Endodermal cell (in vitro differentiated cells): ENCODE measurements around the gene FMNL2. TPM values are rescaled to one million over a fixed set of nuclear protein-coding genes. Genes with fewer than 3 reads are reported as not detected.

Source experiments
- DNase-seq: peaks from one replicate; pipeline ENCODE4 v3.0.0-alpha.2; 2017
- H3K27ac ChIP-seq: 2 replicates; pipeline ENCODE4 v1.5.1; 2013; ENCODE audit warnings: mild to moderate bottlenecking, low read depth, low read length, moderate library complexity
- H3K27me3 ChIP-seq: 2 replicates; pipeline ENCODE4 v1.6.1; 2013; ENCODE audit warnings: mild to moderate bottlenecking, low read length, moderate library complexity; ENCODE audit not compliant: insufficient read depth, control insufficient read depth, poor library complexity, severe bottlenecking
- H3K36me3 ChIP-seq: 2 replicates; pipeline ENCODE4 v1.7.0; 2013; ENCODE audit warnings: mild to moderate bottlenecking, low read length, moderate library complexity; ENCODE audit not compliant: control insufficient read depth, insufficient read depth
- H3K4me1 ChIP-seq: one replicate; pipeline ENCODE4 v1.7.0; 2013; ENCODE audit warnings: low read length; ENCODE audit not compliant: control insufficient read depth, insufficient read depth
- H3K4me3 ChIP-seq: 2 replicates; pipeline ENCODE4 v1.5.1; 2013; ENCODE audit warnings: mild to moderate bottlenecking, low read length, moderate library complexity
- H3K9ac ChIP-seq: 2 replicates; pipeline ENCODE4 v1.6.1; 2013; ENCODE audit warnings: mild to moderate bottlenecking, low read length, moderate library complexity; ENCODE audit not compliant: poor library complexity, severe bottlenecking; ENCODE audit errors: extremely low read depth
- H3K9me3 ChIP-seq: 2 replicates; pipeline ENCODE4 v1.6.1; 2013; ENCODE audit warnings: mild to moderate bottlenecking, low read length, moderate library complexity; ENCODE audit not compliant: control insufficient read depth
- H3K27ac Mint-ChIP-seq: 2 replicates; pipeline ENCODE4 v1.8.0; 2020; ENCODE audit warnings: mixed read lengths
- H3K27me3 Mint-ChIP-seq: 2 replicates; pipeline ENCODE4 v1.8.0; 2021; ENCODE audit warnings: mild to moderate bottlenecking, mixed read lengths; ENCODE audit not compliant: insufficient read depth
- H3K36me3 Mint-ChIP-seq: 2 replicates; pipeline ENCODE4 v1.8.0; 2020; ENCODE audit warnings: low read depth, mixed read lengths
- H3K4me1 Mint-ChIP-seq: 2 replicates; pipeline ENCODE4 v1.8.0; 2020; ENCODE audit warnings: mixed read lengths
- H3K4me3 Mint-ChIP-seq: 2 replicates; pipeline ENCODE4 v1.8.0; 2020; ENCODE audit warnings: mild to moderate bottlenecking, moderate library complexity, mixed read lengths
- H3K9me3 Mint-ChIP-seq: 2 replicates; pipeline ENCODE4 v1.8.0; 2020; ENCODE audit warnings: mild to moderate bottlenecking, mixed read lengths
- WGBS, 2 experiments: methylation state at CpG; one replicate each; pipeline versions ENCODE4 v1.1.5 to v1.1.7; 2013; ENCODE audit warnings: missing lambda C conversion rate in 2 of 2, mixed read lengths in 1 of 2; ENCODE audit not compliant: insufficient coverage in 1 of 2, insufficient read length in 1 of 2; 5-methylcytosine and 5-hydroxymethylcytosine counted together
- total RNA-seq, 2 donors: library from RNA; stranded (reverse); fragmentation: NEBNext Ultra II Directional in 1 of 2; extraction: Animal tissue kit (Norgen Biotek cat#: 25700) in 1 of 2; gene quantifications; 2 replicates in 1 of 2; 3 replicates in 1 of 2; pipeline ENCODE4 v1.2.1, GENCODE V29; 2021
- TF ChIP-seq, protein P1 (sequence below): fragments of 200-600 bp; sonication (generic); conservative IDR thresholded peaks from 2 replicates; pipeline ENCODE4 v1.5.0; 2021; ENCODE audit warnings: antibody characterized with exemption, mild to moderate bottlenecking

Gene FMNL2
- total RNA-seq, 2 donors from 2014 or later = 49.4 to 51.8 TPM

DNA sequence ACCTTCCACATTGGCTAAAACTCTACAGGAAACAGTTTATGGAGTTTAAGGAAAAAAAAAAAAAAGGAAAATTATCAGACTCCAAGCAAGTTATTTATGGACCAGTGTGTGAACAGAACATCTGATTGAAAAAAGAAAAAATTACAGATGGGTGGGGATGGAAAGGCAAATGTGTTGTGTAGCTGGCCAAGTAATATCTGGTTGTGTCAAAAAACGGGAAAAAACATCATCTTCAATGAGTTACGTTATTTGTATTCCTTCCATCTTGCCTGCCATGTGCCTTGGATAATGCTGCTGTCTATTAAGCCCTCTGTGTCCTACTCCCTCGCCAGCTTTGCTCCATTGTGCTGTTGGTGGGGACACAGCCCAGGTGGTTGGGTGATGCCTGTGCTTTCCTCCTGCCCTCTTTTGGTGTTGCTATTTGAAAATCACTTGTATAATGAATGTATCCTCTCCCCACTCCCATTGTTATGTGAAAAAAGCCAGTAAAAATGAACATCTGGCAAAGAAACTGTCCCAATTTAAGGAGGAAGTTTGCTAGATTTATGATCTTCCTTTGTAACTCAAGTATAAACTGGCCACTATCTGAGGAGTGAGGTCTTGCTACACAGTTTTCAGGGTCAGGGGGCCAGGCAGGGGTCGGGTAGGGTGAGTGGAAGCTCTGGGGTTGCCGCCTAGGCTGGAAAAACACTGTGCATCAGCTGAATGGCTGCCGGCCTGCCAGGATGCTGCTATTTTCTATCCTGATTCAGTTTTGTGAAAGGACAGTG lies 155.9 kb downstream of the FMNL2 start:
- Histone ChIP-seq H3K27me3 (no peaks in the 10 kb centered on the region), H3K27ac (peak overlapping the region; percentile 65), H3K4me3 (no peak overlapping the region), H3K9me3 (peaks cover 3% of the 10 kb centered on the region), H3K36me3 (no peaks in the 10 kb centered on the region), H3K4me1 (peaks cover 6% of the 10 kb centered on the region), H3K9ac (no peak overlapping the region)
- Mint-ChIP-seq H3K4me1 (peaks cover 46% of the 10 kb centered on the region), H3K27me3 (no peaks in the 10 kb centered on the region), H3K36me3 (no peaks in the 10 kb centered on the region), H3K9me3 (peaks cover 2% of the 10 kb centered on the region), H3K27ac (no peak overlapping the region), H3K4me3 (no peak overlapping the region)
- no peak for DNase-seq
- TF ChIP-seq, protein P1, sequence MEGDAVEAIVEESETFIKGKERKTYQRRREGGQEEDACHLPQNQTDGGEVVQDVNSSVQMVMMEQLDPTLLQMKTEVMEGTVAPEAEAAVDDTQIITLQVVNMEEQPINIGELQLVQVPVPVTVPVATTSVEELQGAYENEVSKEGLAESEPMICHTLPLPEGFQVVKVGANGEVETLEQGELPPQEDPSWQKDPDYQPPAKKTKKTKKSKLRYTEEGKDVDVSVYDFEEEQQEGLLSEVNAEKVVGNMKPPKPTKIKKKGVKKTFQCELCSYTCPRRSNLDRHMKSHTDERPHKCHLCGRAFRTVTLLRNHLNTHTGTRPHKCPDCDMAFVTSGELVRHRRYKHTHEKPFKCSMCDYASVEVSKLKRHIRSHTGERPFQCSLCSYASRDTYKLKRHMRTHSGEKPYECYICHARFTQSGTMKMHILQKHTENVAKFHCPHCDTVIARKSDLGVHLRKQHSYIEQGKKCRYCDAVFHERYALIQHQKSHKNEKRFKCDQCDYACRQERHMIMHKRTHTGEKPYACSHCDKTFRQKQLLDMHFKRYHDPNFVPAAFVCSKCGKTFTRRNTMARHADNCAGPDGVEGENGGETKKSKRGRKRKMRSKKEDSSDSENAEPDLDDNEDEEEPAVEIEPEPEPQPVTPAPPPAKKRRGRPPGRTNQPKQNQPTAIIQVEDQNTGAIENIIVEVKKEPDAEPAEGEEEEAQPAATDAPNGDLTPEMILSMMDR = no peak
- WGBS, 2 experiments = 67 to 82% methylated on average over 6 of the region's 6 CpGs

- Mint-ChIP-seq H3K27me3 (no peaks in the 10 kb centered on the region), H3K4me1 (peaks cover 39% of the 10 kb centered on the region), H3K9me3 (peaks cover 13% of the 10 kb centered on the region), H3K4me3 (no peak overlapping the region), H3K27ac (no peak overlapping the region), H3K36me3 (no peaks in the 10 kb centered on the region)
- no peaks in the 10 kb centered on the region for H3K27me3 ChIP-seq
- no peak overlapping the region for H3K9ac ChIP-seq
- H3K4me3 ChIP-seq = no peak overlapping the region
- TF ChIP-seq, protein P1 = no peak
- H3K27ac ChIP-seq = no peak overlapping the region
- 94% methylated on average over 2 to 5 of the region's 5 CpGs for WGBS, 2 experiments
- H3K9me3 ChIP-seq = peaks cover 15% of the 10 kb centered on the region
- no peak for DNase-seq
- peaks cover 3% of the 10 kb centered on the region for H3K4me1 ChIP-seq
- H3K36me3 ChIP-seq = no peaks in the 10 kb centered on the region
Observed at GRCh38 chr2:152492131-152492530, 157.2 kb downstream of the FMNL2 start.

DNA sequence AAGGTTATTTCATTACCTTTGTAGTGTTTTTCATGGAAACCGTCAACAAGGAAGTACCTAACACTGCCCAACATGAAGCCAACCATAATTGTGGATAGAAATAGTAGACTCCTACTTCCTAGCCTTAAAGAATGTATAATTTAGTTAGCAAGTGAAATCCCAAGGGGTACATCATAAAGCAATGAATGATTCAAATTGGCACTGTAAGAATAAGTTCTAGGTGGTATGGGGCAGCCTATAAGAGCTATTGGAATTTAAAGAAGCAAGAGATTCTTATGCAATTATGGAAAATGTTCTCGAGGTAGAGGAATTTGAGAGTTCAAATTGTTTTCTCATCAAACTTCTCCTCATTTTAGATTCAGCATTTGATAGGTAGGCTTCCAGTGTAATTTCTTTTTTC lies 157.9 kb downstream of the FMNL2 start:
- Histone ChIP-seq H3K9ac (no peak overlapping the region), H3K27me3 (no peaks in the 10 kb centered on the region), H3K27ac (no peak overlapping the region), H3K4me3 (no peak overlapping the region), H3K9me3 (peaks cover 21% of the 10 kb centered on the region), H3K4me1 (peaks cover 3% of the 10 kb centered on the region), H3K36me3 (no peaks in the 10 kb centered on the region)
- Mint-ChIP-seq H3K36me3 (peaks cover 5% of the 10 kb centered on the region), H3K4me3 (no peak overlapping the region), H3K4me1 (peaks cover 39% of the 10 kb centered on the region), H3K27ac (no peak overlapping the region), H3K27me3 (no peaks in the 10 kb centered on the region), H3K9me3 (peaks cover 17% of the 10 kb centered on the region)
- TF ChIP-seq, protein P1 = no peak
- 62 to 100% methylated on average over 1 to 2 of the region's 2 CpGs for WGBS, 2 experiments
- DNase-seq = no peak
